Thyroid gland (tissue), 4 donors: Measurements from ENCODE around the gene ZNF669.

ENCODE experiments used
- POLR2A ChIP-seq, 2 donors: fragments of 450-650 bp; IDR thresholded peaks; one replicate each; pipeline ENCODE4 v1.6.1; 2017; ENCODE audit warnings: antibody characterized with exemption in 2 of 2, mild to moderate bottlenecking in 2 of 2, moderate library complexity in 1 of 2
- TF ChIP-seq, protein P1 (sequence below), 6 experiments: fragments of 200-600 bp in 3 of 6; fragments of 450-650 bp in 3 of 6; sonication (generic) in 3 of 6; IDR thresholded peaks; one replicate each; pipeline ENCODE4 v1.5.1; 2016 to 2019; ENCODE audit warnings: antibody characterized with exemption in 6 of 6, mild to moderate bottlenecking in 2 of 6, inconsistent platforms in 1 of 6, moderate library complexity in 1 of 6

DNA sequence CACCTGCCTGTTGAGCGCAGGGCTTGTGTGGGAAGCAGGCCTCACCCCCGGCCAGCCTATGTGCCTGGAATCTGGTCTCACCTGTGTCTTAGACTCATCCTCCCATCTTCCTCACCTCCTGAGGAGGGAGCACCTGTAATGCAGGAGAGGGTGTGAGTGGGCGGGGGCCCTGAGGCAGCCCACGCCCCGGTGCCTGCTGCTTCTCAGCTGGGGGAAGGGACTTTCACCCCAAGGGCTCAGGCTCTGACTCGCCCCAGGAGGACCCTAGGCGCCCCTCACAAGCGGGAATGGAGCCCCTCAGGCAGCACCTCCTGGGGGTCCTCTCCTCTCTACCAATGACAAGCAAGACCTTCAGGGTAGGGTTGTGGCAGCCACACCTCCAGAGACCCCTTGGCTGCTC is 18.8 kb downstream of the ZNF669 start:
- TF ChIP-seq POLR2A (IDR thresholded peaks at IDR 0.05), result no peak
- TF ChIP-seq, protein P1, sequence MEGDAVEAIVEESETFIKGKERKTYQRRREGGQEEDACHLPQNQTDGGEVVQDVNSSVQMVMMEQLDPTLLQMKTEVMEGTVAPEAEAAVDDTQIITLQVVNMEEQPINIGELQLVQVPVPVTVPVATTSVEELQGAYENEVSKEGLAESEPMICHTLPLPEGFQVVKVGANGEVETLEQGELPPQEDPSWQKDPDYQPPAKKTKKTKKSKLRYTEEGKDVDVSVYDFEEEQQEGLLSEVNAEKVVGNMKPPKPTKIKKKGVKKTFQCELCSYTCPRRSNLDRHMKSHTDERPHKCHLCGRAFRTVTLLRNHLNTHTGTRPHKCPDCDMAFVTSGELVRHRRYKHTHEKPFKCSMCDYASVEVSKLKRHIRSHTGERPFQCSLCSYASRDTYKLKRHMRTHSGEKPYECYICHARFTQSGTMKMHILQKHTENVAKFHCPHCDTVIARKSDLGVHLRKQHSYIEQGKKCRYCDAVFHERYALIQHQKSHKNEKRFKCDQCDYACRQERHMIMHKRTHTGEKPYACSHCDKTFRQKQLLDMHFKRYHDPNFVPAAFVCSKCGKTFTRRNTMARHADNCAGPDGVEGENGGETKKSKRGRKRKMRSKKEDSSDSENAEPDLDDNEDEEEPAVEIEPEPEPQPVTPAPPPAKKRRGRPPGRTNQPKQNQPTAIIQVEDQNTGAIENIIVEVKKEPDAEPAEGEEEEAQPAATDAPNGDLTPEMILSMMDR (IDR thresholded peaks at IDR 0.05), result no peak
